RWPE1 (cell line): ENCODE results near the gene ALKBH5.

ENCODE experiments used
- CTCF ChIA-PET: fragments of 350-600 bp; sonication (Branson Sonifier 250); formaldehyde crosslinking; extraction: SDS; loops from one replicate; lab custom pipeline; 2021; lab: Yijun Ruan, JAX
- POLR2A ChIA-PET: fragments of 400-600 bp; formaldehyde crosslinking; extraction: SDS; loops from one replicate; lab custom pipeline; 2020; ENCODE audit warnings: antibody characterized with exemption; ENCODE audit not compliant: low non-redundant PET; lab: Yijun Ruan, JAX
- DNase-seq: peaks from one replicate; pipeline ENCODE4 v3.0.0; 2012; ENCODE audit warnings: low spot score
- H3K27ac ChIP-seq: fragments of 450-650 bp; 2 replicates; pipeline ENCODE4 v1.5.1; 2017
- CTCF ChIP-seq: fragments of 450-650 bp; conservative IDR thresholded peaks from 2 replicates; pipeline ENCODE4 v1.5.1; 2017; ENCODE audit warnings: low read depth, mild to moderate bottlenecking

Gene ALKBH5

GRCh38 chr17:18173740-18174139, 9.9 kb upstream of the ALKBH5 start:
- no peak overlapping the region for H3K27ac ChIP-seq
- POLR2A ChIA-PET, result no interaction called here
- no peak for DNase-seq
- CTCF ChIA-PET, result no interaction called here
- no peak for TF ChIP-seq CTCF

- TF ChIP-seq CTCF, result no peak
- CTCF ChIA-PET, result no interaction called here
- H3K27ac ChIP-seq, result no peak overlapping the region
- POLR2A ChIA-PET, result no interaction called here
- DNase-seq, result no peak
These were observed 7.5 kb upstream of the ALKBH5 start for GRCh38 chr17:18176176-18176575.

- no peak for TF ChIP-seq CTCF
- POLR2A ChIA-PET, result no interaction called here
- H3K27ac ChIP-seq, result no peak overlapping the region
- CTCF ChIA-PET, result interaction anchor here (0.5 kb wide), 1 partner anchor 114 kb away, joined by 3 read pairs; no protein-coding TSS in a partner anchor
- DNase-seq, result no peak
These were observed 6.5 kb upstream of the ALKBH5 start for GRCh38 chr17:18177133-18177532.

- DNase-seq, result no peak
- ChIA-PET CTCF (interaction anchor here (0.5 kb wide), 1 partner anchor 115 kb away, joined by 3 read pairs; no protein-coding TSS in a partner anchor), POLR2A (no interaction called here)
- H3K27ac ChIP-seq, result no peak overlapping the region
- TF ChIP-seq CTCF, result no peak
These were observed 5.9 kb upstream of the ALKBH5 start for GRCh38 chr17:18177722-18178121.

GRCh38 chr17:18179196-18179595, 4.4 kb upstream of the ALKBH5 start:
- no peak overlapping the region for H3K27ac ChIP-seq
- ChIA-PET POLR2A (interaction anchor here (0.6 kb wide), 1 partner anchor 690 kb away, joined by 4 read pairs; no protein-coding TSS in a partner anchor), CTCF (no interaction called here)
- DNase-seq, result no peak
- TF ChIP-seq CTCF, result no peak

GRCh38 chr17:18179804-18180203, 3.8 kb upstream of the ALKBH5 start:
- CTCF ChIA-PET, result interaction anchor here (0.5 kb wide), 1 partner anchor 9 kb away, joined by 4 read pairs; no protein-coding TSS in a partner anchor
- DNase-seq, result no peak
- no peak overlapping the region for H3K27ac ChIP-seq
- POLR2A ChIA-PET, result interaction anchor here (0.6 kb wide), 1 partner anchor 689 kb away, joined by 4 read pairs; no protein-coding TSS in a partner anchor
- TF ChIP-seq CTCF, result no peak
